K562 (cell line): Measurements from ENCODE around the gene KNL1. TPM values are rescaled to one million over a fixed set of nuclear protein-coding genes. Genes with fewer than 3 reads are reported as not detected.
A peak's percentile ranks its signal among the peaks of the same experiment; 100 is the strongest.
"Not testable (repeated sequence)": the region's sequence is repeated elsewhere in the genome, so short reads cannot be mapped to it uniquely, and the experiment has no call there.

Source experiments
- ATAC-seq: fragments of 200-7000 bp; cut with Tn5 transposase; 3 replicates; pipeline ENCODE4 v1.9.1; 2020; ENCODE audit warnings: moderate library complexity
- BruUV-seq: library from RNA; stranded (reverse); fragments of 400-500 nt; replicated peaks from 2 replicates; lab custom pipeline; 2021; lab: Mats Ljungman, UMichigan
- CTCF ChIA-PET: fragments of 300-600 bp; formaldehyde crosslinking; extraction: SDS; loops from one replicate; lab custom pipeline; 2021; ENCODE audit warnings: low intra/inter-chr PET ratio; lab: Yijun Ruan, JAX
- POLR2A ChIA-PET: fragments of 300-600, 350-650 bp; sonication (Branson Sonifier 250); formaldehyde crosslinking; extraction: SDS; loops from one replicate; lab custom pipeline; 2021; ENCODE audit warnings: antibody characterized with exemption, inconsistent platforms; lab: Yijun Ruan, JAX
- DNase-seq, 4 experiments: peaks; one replicate each; pipeline versions ENCODE4 v3.0.0 to v3.0.0-alpha.2; 2011 to 2018; ENCODE audit warnings: low spot score in 3 of 4, mixed read lengths in 3 of 4; ENCODE audit errors: extremely low read depth in 1 of 4
- FAIRE-seq: peaks from 2 replicates; lab custom pipeline; 2011; peaks lifted over from hg19 to GRCh38; lab: Jason Lieb, UNC
- H2AFZ ChIP-seq: 2 replicates; pipeline ENCODE4 v1.6.0; 2011; ENCODE audit warnings: low read depth, low read length, control low read depth, inconsistent platforms
- H3K27ac ChIP-seq: fragments of 200-600 bp; 3 replicates; pipeline ENCODE4 v1.8.0; 2011; ENCODE audit warnings: low read depth, mild to moderate bottlenecking, control low read depth, inconsistent platforms, low read length, moderate library complexity, mixed read lengths; ENCODE audit errors: extremely low read depth
- H3K27me3 ChIP-seq, 2 experiments: fragments of 300-600 bp in 1 of 2; 2 replicates in 1 of 2; 3 replicates in 1 of 2; pipeline versions ENCODE4 v1.6.0 to v1.8.0; 2011; ENCODE audit warnings: inconsistent platforms in 2 of 2, low read length in 2 of 2, mild to moderate bottlenecking in 1 of 2, mixed read lengths in 1 of 2, moderate library complexity in 1 of 2; ENCODE audit not compliant: control insufficient read depth in 2 of 2, insufficient read depth in 2 of 2
- H3K36me3 ChIP-seq: fragments of 300-600 bp; 3 replicates; pipeline ENCODE4 v1.8.0; 2011; ENCODE audit warnings: mild to moderate bottlenecking, low read length, inconsistent platforms; ENCODE audit not compliant: control insufficient read depth, insufficient read depth
- H3K4me1 ChIP-seq, 2 experiments: fragments of 200-600 bp in 1 of 2; replicated peaks in 1 of 2; 2 replicates in 1 of 2; 3 replicates in 1 of 2; pipeline versions ENCODE4 v1.5.1 to v1.8.0; 2011; ENCODE audit warnings: inconsistent platforms in 2 of 2, low read length in 2 of 2, mild to moderate bottlenecking in 1 of 2, mixed read lengths in 1 of 2, moderate library complexity in 1 of 2; ENCODE audit not compliant: control insufficient read depth in 2 of 2, insufficient read depth in 2 of 2
- H3K4me2 ChIP-seq: 2 replicates; pipeline ENCODE4 v1.6.1; 2011; ENCODE audit warnings: low read length, control low read depth, inconsistent platforms, mixed read lengths; ENCODE audit not compliant: insufficient read depth
- H3K4me3 ChIP-seq: fragments of 200-600 bp; sonication (generic), shearing (Covaris generic); 2 replicates; pipeline ENCODE4 v1.5.1; 2016; ENCODE audit warnings: control low read depth, inconsistent platforms
- H3K79me2 ChIP-seq: fragments of 200-600 bp; 3 replicates; pipeline ENCODE4 v1.8.0; 2011; ENCODE audit warnings: low read length, inconsistent platforms; ENCODE audit not compliant: control insufficient read depth, insufficient read depth
- H3K9ac ChIP-seq, 2 experiments: 2 replicates each; pipeline versions ENCODE4 v1.6.0 to v1.6.1; 2011; ENCODE audit warnings: low read depth in 2 of 2, low read length in 2 of 2, control low read depth in 1 of 2, inconsistent platforms in 1 of 2, mild to moderate bottlenecking in 1 of 2, mixed read lengths in 1 of 2; ENCODE audit not compliant: insufficient read depth in 1 of 2
- H3K9me1 ChIP-seq: one replicate; pipeline ENCODE4 v1.6.0; 2011; ENCODE audit warnings: inconsistent platforms, mild to moderate bottlenecking, low read length, moderate library complexity; ENCODE audit not compliant: control insufficient read depth, insufficient read depth
- H3K9me3 ChIP-seq: replicated peaks from 2 replicates; pipeline ENCODE4 v1.5.1; 2011; ENCODE audit warnings: low read depth, low read length, inconsistent platforms; ENCODE audit not compliant: control insufficient read depth, insufficient read depth
- H4K20me1 ChIP-seq: replicated peaks from 2 replicates; pipeline ENCODE4 v1.6.1; 2011; ENCODE audit warnings: low read length, inconsistent platforms, mixed read lengths; ENCODE audit not compliant: control insufficient read depth, insufficient read depth
- ARHGAP35 ChIP-seq: fragments of 450-650 bp; IDR thresholded peaks from 2 replicates; pipeline ENCODE4 v1.6.1; 2018; ENCODE audit not compliant: partially characterized antibody
- ELK1 ChIP-seq: sonication (generic); formaldehyde crosslinking; IDR thresholded peaks from 2 replicates; pipeline ENCODE4 v1.8.1; 2022; ENCODE audit warnings: missing genetic modification reagents
- LEF1 ChIP-seq: fragments of 450-650 bp; IDR thresholded peaks from 2 replicates; pipeline ENCODE4 v1.6.1; 2016; ENCODE audit warnings: mild to moderate bottlenecking
- MTA1 ChIP-seq: fragments of 450-650 bp; IDR thresholded peaks from 2 replicates; pipeline ENCODE4 v1.6.1; 2017; ENCODE audit warnings: borderline replicate concordance
- MTA3 ChIP-seq: fragments of 450-650 bp; formaldehyde crosslinking; IDR thresholded peaks from 2 replicates; pipeline ENCODE4 v1.6.1; 2017; ENCODE audit warnings: mild to moderate bottlenecking, borderline replicate concordance
- NR2C2 ChIP-seq, 2 experiments: fragments of 200-800 bp in 1 of 2; sonication (Bioruptor generic) in 1 of 2; sonication (generic) in 1 of 2; formaldehyde crosslinking in 1 of 2; IDR thresholded peaks; 2 replicates each; pipeline versions ENCODE4 v1.6.1 to v1.8.0; 2016 to 2022; ENCODE audit warnings: mild to moderate bottlenecking in 1 of 2, missing compliant biosample characterization in 1 of 2, missing genetic modification characterization in 1 of 2, missing genetic modification reagents in 1 of 2
- SMARCA5 ChIP-seq: fragments of 450-650 bp; IDR thresholded peaks from 2 replicates; pipeline ENCODE4 v1.6.1; 2016
- SMARCE1 ChIP-seq: fragments of 450-650 bp; IDR thresholded peaks from 2 replicates; pipeline ENCODE4 v1.7.1; 2016; ENCODE audit warnings: mild to moderate bottlenecking
- TBP ChIP-seq: optimal IDR thresholded peaks from 2 replicates; pipeline ENCODE3; 2011; ENCODE audit warnings: low read depth, low read length, improper control_type of control experiment
- YBX1 ChIP-seq: fragments of 450-650 bp; IDR thresholded peaks from 2 replicates; pipeline ENCODE4 v1.7.1; 2016; ENCODE audit warnings: mild to moderate bottlenecking
- ZBTB2 ChIP-seq: fragments of 450-650 bp; IDR thresholded peaks from 2 replicates; pipeline ENCODE4 v1.6.1; 2016; ENCODE audit warnings: antibody characterized with exemption
- ZBTB26 ChIP-seq: fragments of 450-650 bp; formaldehyde crosslinking; IDR thresholded peaks from 2 replicates; pipeline ENCODE4 v1.4.0; 2022; ENCODE audit warnings: missing genetic modification characterization
- ZNF431 ChIP-seq: sonication (generic); formaldehyde crosslinking; IDR thresholded peaks from 2 replicates; pipeline ENCODE4 v1.8.0; 2022; ENCODE audit warnings: mild to moderate bottlenecking, missing genetic modification reagents
- ZNF512 ChIP-seq: IDR thresholded peaks from 2 replicates; pipeline ENCODE4 v1.6.1; 2016; ENCODE audit warnings: missing genetic modification characterization, missing compliant biosample characterization
- WGBS: fragments of 100-300 bp; shearing (Covaris generic); methylation state at CpG from one replicate; pipeline ENCODE4 v1.1.6; 2016; ENCODE audit warnings: low coverage, mixed read lengths; ENCODE audit not compliant: insufficient coverage; ENCODE audit errors: missing lambda C conversion rate; 5-methylcytosine and 5-hydroxymethylcytosine counted together
- in situ Hi-C: fragments of 300-500 bp; cut with MboI; formaldehyde crosslinking; loops from 4 replicates; pipeline ENCODE4 v1.15.0; 2018; ENCODE audit warnings: inconsistent platforms, mixed read lengths
- intact Hi-C: fragments of 100-400 bp; cut with micrococcal nuclease; formaldehyde crosslinking; loops from 2 replicates; pipeline ENCODE4 v1.14.2; 2022
- polyA plus RNA-seq, 8 experiments: library from polyadenylated mRNA; depleted of rRNA in 4 of 8; stranded (reverse) in 5 of 8; unstranded in 3 of 8; fragments of >200 nt; fragmentation: Nextera tagmentation in 2 of 8; fragmentation: Illumina TruSeq in 1 of 8; extraction: Ambion mirVana in 2 of 8; extraction: Trizol in 1 of 8; gene quantifications; 2 replicates each; pipeline versions ENCODE4 v1.2.1 to v1.2.3, GENCODE V29; 2011 to 2014; ENCODE audit warnings: inconsistent platforms in 1 of 8, missing spikeins in 1 of 8
- total RNA-seq, 7 experiments: library from RNA; depleted of rRNA in 6 of 7; stranded (reverse); fragments of >200 nt in 6 of 7; fragmentation: Illumina TruSeq in 2 of 7; extraction: Trizol in 2 of 7; gene quantifications; 2 replicates each; pipeline versions ENCODE4 v1.2.1 to v1.2.3, GENCODE V29; 2011 to 2021; ENCODE audit warnings: low replicate concordance in 1 of 7

Gene KNL1
- total and polyA plus RNA-seq, 9 of the 15 experiments (the other 6 are each of a cell fraction or from before 2014, with no cell fraction given) = 14.5 to 65.4 (median 34.6) TPM

GRCh38 chr15:40680151-40680550 is 86.1 kb downstream of the KNL1 start (continued):
- TF ChIP-seq ZNF431 (CRISPR knock-in tag) (no peak), ELK1 (no peak), NR2C2 (CRISPR knock-in tag; IDR thresholded peaks at IDR 0.05) (no peak), NR2C2 (tag; IDR thresholded peaks at IDR 0.05) (no peak), MTA3 (no peak), TBP (no peak)

- H3K9me3 ChIP-seq, FAIRE-seq, ATAC-seq, H4K20me1 ChIP-seq, DNase-seq, H3K36me3 ChIP-seq, H3K9ac ChIP-seq, intact Hi-C loops, in situ Hi-C loops, H3K4me3 ChIP-seq, H3K9me1 ChIP-seq, H3K4me1 ChIP-seq, H2AFZ ChIP-seq, H3K27ac ChIP-seq, H3K4me2 ChIP-seq, BruUV-seq, H3K27me3 ChIP-seq, H3K79me2 ChIP-seq, CTCF ChIA-PET: not testable (repeated sequence)
- WGBS = 0% methylated on average over 1 of the region's 1 CpG
- POLR2A ChIA-PET = interaction anchor here (0.7 to 1.9 kb wide), 2 partner anchors 12 to 13 kb away, joined by 3 to 8 read pairs; partner anchors contain the start of gene RAD51
- TF ChIP-seq SMARCA5 (peak; percentile 40; the same call in 1 of the 2 replicates), ZNF512 (tag) (peak; percentile 94), SMARCE1 (peak; percentile 53; the same call in 1 of the 2 replicates), MTA1 (peak; percentile 85; the same call in 1 of the 2 replicates), YBX1 (0 out of 2 replicates have a peak, but pooled peaks have one; percentile 34), ZBTB2 (0 out of 2 replicates have a peak, but pooled peaks have one; percentile 36), ZBTB26 (CRISPR knock-in tag) (0 out of 2 replicates have a peak, but pooled peaks have one; percentile 50), LEF1 (0 out of 2 replicates have a peak, but pooled peaks have one; percentile 34), ARHGAP35 (peak; percentile 50)
These were observed 86.9 kb downstream of the KNL1 start for GRCh38 chr15:40680959-40681358.
